GM19467 (cell line): ENCODE data around the gene RBX1.
"Not testable (repeated sequence)": the region's sequence is repeated elsewhere in the genome, so short reads cannot be mapped to it uniquely, and the experiment has no call there.

ENCODE experiments used
- ATAC-seq: cut with Tn5 transposase; IDR thresholded peaks from one replicate; pipeline ENCODE4 v1.9.1; 2021; ENCODE audit warnings: mild to moderate bottlenecking, moderate library complexity; ENCODE audit not compliant: unreplicated experiment

Gene RBX1

GRCh38 chr22:40950962-40951794 is at the start of gene RBX1:
Gene RBX1, plus strand, starts transcription at chr22:40951378. Its CDS starts 21 bp downstream, at chr22:40951399.
- ATAC-seq, result peak; percentile 82

GRCh38 chr22:40904101-40904500 is 47.1 kb upstream of the RBX1 start:
- ATAC-seq, result no peak

- ATAC-seq, result no peak
Observed at GRCh38 chr22:40908895-40909294, 42.3 kb upstream of the RBX1 start.

GRCh38 chr22:40911772-40912171 is 39.4 kb upstream of the RBX1 start:
- no peak for ATAC-seq

- not testable (repeated sequence) for ATAC-seq
Observed at GRCh38 chr22:40912987-40913386, 38.2 kb upstream of the RBX1 start.

GRCh38 chr22:40919446-40919845 is 31.7 kb upstream of the RBX1 start:
- ATAC-seq, result no peak

- no peak for ATAC-seq
Observed at GRCh38 chr22:40920526-40920925, 30.7 kb upstream of the RBX1 start.

GRCh38 chr22:40922484-40923303 is 28.5 kb upstream of the RBX1 start:
- ATAC-seq, result no peak

GRCh38 chr22:40928657-40929056 is 22.5 kb upstream of the RBX1 start:
- ATAC-seq, result no peak

- no peak for ATAC-seq
Observed at GRCh38 chr22:40932396-40932795, 18.8 kb upstream of the RBX1 start.

- ATAC-seq, result no peak
Observed at GRCh38 chr22:40939202-40939601, 12.0 kb upstream of the RBX1 start.

- no peak for ATAC-seq
Observed at GRCh38 chr22:40951795-40952605, 822 bp downstream of the RBX1 start.

- ATAC-seq, result no peak
Observed at GRCh38 chr22:40953471-40953870, 2.3 kb downstream of the RBX1 start.

- no peak for ATAC-seq
Observed at GRCh38 chr22:40954113-40954512, 2.9 kb downstream of the RBX1 start.

GRCh38 chr22:40955571-40955970 is 4.4 kb downstream of the RBX1 start:
- no peak for ATAC-seq

GRCh38 chr22:40957601-40958000 is 6.4 kb downstream of the RBX1 start:
- ATAC-seq, result no peak

GRCh38 chr22:40958299-40958698 is 7.1 kb downstream of the RBX1 start:
- ATAC-seq, result no peak

- ATAC-seq, result no peak
Observed at GRCh38 chr22:40960145-40960544, 9.0 kb downstream of the RBX1 start.

- no peak for ATAC-seq
Observed at GRCh38 chr22:40965936-40966725, 15.0 kb downstream of the RBX1 start.

GRCh38 chr22:40966726-40967085 is 15.5 kb downstream of the RBX1 start:
- no peak for ATAC-seq
